Fibroblast of skin of right biceps (primary cell): Measurements from ENCODE around the gene WIPF2.

ENCODE experiments used
- DNase-seq: peaks from one replicate; pipeline ENCODE4 v3.0.0-alpha.2; 2013

The WIPF2 gene

DNA sequence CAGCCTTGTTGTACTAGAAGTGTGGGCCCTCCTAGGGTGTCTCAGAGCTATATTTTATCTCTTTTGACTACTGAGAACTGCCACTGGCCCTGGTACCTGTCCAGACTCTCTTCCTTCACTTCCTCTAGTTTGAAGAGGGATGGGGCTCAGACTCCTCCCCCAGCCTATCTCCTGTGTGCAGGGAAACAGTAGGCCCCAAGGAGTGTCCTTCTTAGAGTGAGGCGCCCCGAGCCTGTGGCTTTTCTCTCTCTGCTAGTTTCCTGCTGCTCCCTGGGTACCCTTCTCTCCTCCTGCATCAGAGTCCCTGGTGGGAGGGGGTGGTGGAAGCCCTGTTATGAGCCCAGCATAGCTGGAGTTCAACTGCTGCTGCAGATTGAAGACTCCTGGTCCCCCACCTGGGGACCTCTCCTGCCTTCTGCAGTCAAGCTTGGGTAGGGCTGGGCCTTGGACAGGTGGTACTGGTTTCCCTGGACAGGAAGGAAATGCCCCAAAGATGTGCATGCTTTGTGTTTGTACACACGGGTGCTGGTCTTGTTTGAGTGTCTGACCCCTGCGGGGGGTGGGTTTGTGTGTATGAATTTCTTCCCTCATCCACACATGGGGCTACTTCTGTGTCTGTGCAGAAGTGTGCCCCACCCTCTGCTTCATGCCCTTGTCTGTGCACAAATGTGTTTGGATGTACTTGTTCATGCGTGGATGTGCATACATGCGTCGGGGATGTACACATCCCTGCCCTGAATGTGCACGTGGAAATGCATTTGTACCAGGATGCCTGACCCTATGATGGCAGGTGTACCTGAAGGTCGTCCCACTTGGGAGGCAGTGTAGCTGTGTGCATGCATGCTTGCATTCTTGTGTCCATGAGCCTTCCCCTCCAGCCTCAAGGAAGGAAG is 96.8 kb downstream of the WIPF2 start:
- no peak for DNase-seq

DNA sequence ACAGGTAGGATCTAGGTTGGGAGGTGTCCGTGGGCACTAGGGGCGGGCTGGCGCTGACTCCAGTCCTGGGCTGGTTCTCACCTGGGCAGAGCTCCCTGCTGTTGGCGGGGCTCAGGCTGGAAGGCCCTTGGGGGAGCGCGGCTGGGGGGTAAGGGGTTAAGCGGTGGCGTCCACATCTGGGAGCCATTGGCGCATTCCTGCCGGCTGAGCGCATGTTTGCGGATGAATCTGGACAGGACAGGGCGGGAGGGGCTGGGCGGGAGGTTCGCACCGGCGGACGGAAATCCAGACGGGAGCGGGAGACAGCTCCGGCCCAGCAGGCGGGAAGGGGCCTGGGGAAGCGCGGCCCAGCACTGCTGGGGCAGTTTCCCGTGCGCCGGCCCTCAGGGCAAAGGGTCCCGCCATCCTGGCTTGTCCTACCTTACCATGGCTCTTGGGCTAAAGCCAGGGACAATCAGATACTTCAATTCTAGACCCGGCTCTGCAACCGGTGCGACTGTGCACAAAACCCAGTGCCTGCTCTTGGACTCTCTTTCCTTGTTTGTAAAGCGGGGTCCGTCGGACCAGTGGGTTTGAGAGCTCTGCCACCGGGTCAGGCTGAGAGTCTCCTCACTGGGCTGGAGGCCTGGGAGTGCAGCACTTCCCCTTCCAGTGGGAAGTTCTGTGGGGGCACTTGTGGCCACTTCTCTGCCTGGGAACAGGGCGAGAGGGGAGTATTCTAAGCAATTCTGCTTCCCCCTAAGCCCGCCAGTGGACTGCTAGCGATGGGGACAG is 97.7 kb downstream of the WIPF2 start:
- peak; percentile 86 for DNase-seq

DNA sequence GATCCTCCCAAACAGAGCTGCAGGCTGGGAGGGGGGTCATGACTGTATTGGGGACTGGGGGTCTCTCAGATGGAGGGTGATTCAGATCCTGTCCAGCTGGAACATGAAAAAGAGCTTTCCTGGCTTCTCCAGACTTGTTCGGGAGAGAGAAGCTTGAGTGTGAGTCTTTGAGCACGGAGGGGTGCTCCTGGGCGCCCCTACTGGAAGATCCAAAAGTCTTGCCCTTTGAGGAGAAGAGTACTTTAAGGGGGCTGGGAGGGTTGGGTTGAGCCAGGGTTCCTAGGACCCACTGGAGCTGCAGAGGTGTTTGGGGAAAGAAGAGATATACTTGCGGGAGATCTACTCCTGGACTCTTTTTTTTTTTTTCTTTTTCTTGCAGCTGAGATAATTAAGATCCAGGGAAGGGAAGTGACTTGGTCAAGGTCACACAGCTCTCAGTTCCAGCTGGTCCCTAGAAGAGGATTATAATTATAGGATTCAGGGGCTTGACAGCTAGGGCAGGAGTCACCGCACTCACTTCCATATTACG is 98.3 kb downstream of the WIPF2 start:
- peak; percentile 80 for DNase-seq

DNA sequence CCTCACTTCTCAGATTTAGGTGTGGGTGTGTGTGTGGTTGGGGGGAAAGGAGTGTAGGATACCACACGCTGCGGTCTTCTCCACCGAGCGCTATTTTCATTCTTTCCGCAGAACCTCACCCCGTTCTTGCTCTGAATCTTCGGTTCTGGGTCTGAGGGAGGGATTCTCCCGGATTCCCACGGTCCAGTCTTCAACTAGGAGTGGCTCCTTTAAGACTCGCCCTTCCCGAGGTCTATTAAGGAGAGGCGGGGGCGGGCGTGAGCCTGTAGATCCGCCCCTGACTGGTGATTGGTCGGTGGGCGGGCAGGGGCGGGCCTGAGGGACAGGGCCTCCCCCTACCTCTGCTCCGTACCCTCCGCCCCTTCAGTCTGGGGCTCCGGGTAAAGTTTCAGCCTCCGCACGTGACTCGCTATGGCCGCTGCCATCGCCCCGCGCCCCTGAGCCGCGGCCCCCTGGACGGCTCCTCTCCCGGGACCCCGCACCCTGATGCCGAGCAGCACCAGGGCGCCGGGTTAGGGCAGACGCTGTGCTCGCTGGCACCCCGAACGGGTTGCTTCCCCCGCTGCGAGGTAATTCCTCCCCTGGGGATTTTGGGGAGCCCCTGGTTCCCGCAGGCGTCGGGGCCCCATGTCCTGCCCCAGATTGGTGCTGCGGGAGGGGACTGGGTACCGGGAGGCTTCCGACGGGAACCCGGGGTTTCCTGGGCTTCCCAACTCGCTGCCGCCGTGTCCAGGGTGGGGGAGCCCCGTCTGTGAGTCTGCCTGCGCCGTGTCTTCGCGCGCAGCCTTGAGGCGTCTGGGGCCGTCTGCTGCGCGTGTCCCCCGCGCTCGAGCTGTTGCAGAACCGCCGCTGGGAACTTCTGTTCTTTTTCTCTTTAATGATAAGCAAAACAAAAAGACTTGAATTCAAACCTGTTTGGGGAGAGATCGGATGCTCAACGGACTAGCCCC is 99.1 kb downstream of the WIPF2 start:
- DNase-seq: peak; percentile 97

DNA sequence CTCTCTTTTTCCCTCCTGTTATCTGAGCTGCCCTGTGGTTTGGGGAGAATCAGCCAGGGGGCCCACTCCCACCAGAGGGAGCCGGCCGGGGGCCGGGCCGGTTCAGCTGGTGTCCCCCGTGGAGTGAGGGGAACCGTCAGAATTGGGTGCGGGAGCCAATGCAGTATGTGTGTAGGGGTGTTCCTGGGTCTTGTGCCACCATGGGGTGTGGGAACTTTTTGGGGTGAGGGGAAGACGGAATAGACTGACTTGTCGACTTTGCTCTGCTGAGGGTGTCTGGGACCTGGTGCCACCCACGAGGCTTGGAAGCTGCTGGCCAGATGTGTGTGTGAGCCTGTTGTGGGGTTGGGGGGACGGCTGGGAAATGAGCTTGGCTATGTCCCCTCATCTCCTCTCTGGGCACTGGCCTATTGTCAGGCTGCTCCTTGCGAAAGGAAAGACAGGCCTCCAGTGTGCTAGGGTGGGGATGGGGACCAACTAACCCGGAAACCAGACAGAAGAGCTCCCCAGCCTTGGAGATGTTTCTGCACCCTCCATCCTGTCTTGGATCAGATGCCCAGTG is 99.8 kb downstream of the WIPF2 start:
- no peak for DNase-seq

DNA sequence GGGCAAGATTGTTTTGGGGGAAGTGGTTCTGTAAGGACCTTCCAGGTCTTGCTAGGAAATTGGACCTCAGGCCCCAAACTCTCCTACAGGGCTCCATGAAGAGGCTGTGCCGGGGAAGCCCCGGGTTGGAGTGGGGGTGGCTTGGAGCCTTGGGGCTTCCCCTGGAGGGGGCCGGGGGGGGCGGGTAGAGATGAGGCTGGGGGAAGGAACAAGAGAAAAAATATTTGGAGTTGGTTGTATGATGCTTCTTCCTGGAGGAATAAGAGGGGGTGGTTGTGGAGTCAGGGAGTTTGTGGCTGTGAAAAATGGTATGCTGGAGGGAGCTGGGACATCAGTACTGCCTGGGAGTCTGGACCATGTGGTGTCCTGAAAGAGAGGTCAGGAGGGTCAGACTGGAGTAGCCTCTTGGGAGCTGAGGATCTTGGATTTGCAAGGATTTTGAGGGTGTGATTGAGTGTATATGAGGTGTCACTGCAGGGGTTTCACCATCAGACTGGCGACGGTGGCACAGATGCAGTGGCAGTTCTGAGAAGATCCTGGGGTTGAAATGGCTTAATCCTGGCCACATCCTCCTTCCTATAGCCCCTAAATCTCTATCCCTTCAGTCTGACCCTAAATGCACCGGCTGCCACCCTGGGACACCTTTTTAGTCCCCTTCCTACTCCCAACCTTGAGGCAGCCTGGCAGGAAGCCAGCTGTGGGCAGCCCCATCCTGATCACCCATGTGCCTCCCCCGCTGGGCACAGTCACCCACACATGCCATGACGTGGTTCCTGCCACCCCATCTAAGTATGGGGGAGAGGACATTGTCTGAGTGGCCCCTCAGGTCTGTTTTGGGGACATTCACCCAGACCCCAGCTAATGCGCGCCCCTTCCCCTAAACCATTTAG is 100.8 kb downstream of the WIPF2 start:
- DNase-seq: no peak

DNA sequence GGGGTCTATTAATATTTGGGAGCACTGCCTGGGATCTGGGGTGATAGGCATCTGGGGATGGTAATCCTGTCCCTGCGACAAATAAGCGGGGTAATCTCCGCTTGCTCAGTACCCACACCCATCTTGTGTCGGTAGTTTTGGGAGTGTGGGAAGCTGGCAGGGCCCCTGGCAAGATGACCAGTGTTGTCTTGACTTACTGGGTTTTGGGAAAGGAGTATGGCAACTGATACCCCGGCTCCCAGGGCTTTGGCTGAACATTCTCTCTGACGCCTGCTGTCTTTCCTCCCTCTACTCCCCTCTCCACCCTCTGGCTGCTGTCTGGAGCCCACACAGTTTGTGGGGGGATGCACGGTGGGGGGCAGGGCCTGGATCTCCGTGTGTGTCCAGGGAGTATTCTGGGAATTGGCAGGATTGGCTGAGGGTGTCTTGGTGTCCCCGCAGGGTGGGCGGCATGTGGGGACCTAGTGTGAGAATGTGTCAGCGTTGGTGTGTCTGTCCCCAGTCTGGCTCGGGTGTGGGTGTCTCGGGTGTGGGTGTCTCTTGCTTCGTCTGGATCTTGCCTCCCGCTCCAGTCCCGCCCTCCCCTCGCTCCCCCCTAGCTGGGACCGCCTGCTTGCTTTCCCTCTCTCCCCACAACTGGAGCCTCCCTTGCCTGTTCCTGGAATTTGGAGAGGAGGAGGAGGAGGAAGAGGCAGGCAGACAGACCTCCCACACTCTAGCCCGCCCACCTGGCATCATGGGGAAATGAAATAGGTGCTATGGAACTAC is 101.8 kb downstream of the WIPF2 start:
- peak; percentile 85 for DNase-seq

DNA sequence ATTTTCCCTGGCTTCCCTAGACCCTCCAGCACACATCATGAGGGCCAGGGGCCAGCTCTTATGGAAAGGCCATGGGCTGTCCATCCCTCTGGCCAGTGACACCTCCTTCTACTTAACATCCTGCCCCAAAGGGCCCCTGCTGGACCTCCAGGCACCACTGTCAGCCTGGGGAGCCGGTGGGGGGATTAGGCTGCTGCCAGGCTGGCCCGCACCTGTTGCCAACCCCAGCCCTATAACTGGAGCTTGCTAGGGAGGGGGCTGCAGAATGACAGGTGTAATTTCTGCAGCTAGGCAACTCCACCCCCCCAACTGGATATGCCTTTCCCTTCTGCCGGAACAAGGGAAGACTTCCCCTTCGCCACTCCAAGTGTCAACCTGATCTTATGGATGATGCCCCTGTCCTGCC is 102.4 kb downstream of the WIPF2 start:
- no peak for DNase-seq

DNA sequence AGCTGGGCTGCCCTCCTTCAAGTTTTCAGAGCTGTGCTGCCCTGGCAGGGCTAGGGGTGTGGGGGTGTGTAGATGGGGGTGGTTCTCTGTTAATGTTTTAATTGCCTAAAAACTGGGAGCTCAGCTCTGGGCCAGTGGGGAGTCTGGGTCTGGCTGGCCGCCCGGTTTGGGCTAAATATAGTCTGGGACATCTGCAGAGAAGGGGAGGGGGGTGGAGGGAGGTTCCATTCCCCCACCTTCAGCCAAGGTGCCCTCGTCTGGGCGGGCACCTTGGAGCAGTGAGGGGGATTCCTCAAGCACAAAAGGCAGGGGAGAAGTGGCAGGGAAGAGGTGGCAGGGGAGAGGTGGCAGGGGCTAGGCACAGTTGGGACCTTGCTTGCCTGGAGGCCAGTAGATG is 102.9 kb downstream of the WIPF2 start:
- DNase-seq: no peak

DNA sequence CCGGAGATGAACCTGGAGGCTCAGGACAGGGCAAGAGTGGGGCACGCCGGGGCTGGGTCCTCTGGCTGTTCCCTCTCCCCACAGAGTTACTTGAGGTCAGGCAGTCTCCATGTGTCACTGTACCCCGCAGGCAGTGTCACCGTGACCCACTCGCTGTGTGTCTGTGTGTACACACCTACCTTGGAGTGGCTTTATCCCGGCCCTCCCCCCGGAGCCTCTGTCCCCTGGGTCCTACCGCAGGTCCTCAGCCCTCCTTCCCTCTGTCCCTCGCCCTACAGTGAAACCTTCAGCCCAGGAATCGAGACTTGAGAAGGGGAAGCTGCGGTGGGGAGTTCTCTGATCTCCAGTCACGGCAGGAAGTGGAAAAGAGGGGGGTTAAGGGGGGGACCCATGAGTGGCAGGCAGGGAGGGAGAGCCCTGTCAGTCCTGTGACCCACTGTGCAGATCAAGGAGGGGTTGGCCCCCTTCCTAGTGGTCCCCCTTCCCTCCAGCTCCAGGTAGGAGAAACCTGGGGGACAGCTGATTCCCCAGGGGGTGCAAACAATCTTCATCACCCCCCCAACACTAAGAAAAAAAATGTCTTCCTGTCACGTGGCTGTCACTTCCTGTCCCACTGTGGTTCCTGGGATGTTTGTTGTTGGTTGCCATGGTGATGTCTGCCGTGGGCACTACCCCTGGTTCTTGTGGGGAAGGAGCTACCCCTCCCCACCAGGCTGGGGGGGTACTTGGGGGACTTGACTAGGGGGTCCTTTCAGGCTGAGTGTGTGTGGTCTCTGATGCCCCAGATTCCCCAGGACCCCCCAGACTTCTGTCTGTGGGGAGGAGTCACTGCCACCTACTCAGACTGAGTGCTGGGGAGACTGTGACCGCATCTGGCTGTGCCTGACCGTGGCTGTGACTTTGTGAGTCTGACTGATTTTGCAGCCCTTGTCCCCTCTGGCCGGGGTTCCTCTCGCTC is 103.5 kb downstream of the WIPF2 start:
- DNase-seq: peak; percentile 89

DNA sequence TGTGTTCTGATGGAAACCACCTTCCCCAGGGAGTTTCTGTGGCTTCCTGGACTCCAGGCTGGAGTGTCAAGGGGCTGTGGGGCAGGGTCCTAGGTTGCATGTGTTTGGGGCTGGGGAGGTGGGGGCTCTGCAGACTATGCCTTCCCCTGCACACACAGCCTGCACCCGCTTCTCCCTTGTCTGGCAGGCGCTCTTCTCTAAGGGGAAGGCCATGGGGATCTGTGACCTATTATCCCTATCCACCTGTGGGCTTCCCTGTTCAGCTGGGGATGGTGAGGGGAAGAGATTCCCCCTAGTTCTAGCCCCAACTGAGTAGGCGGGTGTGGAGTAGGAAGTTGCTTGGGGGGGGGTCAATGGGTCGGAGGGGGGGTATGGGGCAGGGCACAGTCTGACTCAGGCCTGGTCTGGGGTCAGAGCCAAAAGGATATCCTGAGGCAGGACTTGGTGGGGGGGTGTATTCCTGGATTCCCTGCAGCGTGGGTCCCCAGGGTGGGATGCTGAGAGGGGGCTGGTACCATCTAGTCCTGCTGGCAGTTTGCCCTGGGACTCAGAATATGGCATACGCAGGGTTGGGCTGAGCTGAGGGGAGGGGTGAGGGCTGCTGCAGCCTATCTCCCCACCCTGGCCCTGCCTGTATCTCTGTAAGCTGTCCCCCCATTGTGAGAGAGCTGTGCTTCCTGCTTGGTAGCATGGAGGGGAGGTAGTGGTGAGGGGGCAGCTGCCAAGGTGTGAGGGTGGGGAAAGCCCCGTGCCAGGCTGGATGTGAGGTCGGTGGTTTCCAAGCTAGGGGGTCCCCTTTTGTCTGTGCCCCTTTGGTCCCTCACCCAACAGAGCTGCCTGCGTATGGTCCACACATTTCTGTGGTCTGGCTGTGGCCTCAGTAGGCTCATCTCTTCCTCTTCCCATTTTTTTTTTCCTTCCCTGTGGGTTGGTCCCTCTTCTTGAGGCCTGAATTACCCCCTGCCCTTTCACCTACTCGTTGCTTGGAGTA is 104.6 kb downstream of the WIPF2 start:
- peak; percentile 81 for DNase-seq

DNA sequence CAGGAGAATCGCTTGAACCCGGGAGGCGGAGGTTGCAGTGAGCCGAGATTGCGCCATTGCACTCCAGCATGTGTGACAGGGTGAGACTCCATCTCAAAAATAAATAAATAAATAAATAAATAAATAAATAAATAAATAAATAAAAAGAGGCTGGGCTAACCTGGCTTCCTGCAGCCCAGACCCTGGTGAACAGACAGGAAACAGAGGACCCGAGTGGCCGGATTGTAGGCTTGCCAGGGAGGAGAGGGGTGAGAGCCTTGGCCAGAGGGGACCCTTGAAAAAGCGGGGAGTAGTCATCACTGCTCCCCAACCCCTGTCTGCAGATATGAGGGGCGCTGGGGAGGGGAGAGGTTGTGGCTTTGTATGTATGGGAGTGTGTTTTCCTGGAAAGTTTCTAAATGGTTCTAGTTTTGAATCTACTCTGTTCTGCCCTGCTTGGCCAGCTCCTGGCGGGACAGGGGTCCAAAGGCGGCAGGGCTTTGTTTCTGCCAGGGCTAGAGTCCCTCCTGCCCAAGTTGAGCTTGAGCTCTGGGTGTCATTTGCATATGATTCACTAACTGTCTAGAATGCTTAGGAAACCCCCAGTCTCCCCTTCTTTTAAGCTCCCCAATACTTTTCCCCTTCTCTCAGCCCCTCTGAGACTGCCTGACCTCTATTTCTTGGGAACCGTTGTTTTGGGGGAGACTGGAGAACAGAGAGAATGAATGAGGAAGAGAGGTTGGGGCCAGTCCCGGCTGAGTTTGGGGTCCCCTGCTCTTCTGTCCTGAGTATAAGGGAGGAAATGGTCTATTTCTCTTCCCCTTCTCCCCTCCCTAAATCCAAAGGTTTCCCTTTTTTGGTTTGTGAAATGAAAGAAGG is 106.3 kb downstream of the WIPF2 start:
- DNase-seq: no peak

DNA sequence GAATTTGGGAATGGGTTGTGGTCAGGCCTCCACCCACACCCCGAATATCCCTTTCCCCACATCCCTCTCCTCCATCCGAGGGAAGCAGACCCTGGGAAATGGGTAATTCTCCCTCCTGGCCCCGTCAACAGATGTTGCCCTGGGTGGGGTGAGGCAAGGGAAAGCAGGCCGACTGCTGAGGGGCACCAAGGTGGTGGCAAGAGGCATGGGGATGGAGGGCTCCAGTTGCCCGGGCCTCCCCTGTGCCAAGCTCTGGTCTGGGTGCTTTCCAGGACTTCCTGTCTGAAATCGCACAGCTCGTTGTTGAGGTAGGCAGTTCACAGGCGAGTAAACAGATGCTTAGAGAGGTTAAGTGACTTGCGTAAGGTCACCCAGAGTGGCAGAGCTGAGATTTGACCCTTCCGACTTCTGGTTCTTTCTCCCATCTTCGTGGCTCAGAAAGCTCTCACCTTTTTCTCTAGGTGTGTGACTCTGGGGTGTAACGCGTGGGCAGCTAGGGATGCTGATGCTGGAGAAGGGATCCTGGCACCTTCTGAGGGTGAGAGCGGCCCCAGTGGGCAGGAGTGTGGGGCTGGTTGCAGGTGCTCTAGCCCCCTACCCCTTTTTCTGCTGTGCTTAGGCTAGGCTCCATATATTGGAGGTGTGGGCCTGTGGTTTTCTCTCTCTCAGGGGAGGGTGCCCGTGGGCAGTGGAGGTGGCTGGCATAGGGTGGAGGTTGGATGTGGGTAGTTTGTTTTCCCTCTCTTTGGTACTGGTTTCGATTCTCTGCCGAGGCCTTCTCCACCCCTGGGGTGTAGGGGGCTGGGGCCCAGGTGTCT is 107.1 kb downstream of the WIPF2 start:
- DNase-seq: no peak

DNA sequence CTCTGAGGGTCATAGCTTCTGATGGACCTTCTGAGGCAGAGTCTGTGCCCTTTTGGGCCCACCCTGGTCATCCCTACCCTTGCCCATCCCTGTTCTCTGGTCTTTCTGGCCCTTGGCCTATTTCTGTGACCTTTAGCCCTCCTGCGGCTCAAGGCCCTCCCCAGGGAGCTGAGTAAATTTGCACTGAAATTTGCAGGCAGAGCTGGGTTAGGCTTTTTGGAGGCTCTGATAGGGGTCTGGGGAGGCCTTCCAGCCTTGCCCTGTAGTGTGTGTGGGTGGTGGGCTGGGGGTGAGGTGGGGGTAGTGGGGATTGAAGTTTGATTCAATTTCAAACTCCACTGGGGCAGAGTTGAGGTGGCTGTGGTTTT is 107.7 kb downstream of the WIPF2 start:
- DNase-seq: no peak

DNA sequence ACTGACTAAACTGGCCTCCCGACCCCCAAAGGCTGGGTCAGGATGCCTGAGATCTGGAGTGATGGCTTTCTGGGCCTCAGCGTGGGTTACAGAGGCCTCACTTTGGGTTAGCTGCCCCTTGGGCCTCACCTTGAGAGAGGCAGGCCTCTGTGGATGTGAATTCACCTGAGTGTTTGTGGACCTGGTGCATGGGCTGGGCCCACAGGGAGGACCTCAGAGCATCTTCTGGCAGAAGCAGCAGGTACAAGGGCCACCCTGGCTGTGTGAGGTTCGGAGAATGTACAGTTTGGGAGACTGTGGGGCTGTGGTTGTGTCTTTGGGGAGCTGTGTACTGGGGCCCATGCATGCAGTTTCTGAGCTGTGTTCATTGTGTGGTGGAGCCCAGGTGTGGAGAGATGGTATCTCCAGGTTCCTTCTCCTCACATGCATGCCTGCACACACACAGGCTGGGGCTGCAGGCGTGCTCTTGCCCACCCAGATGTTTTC is 108.2 kb downstream of the WIPF2 start:
- no peak for DNase-seq
